VCaP (cell line): ENCODE results near the gene LRG1.

Experiments used
- H3K27ac ChIP-seq: fragments of 450-650 bp; 2 replicates; pipeline ENCODE4 v1.5.1; 2017
- CTCF ChIP-seq: fragments of 450-650 bp; conservative IDR thresholded peaks from 2 replicates; pipeline ENCODE4 v1.5.1; 2017; ENCODE audit warnings: mild to moderate bottlenecking, moderate library complexity

The LRG1 gene

GRCh38 chr19:4496304-4496703 is 43.5 kb downstream of the LRG1 start:
- H3K27ac ChIP-seq, result no peak overlapping the region
- TF ChIP-seq CTCF, result no peak

GRCh38 chr19:4495471-4495870 is 44.4 kb downstream of the LRG1 start:
- TF ChIP-seq CTCF, result no peak

GRCh38 chr19:4494691-4495064 is 45.2 kb downstream of the LRG1 start:
- H3K27ac ChIP-seq, result no peak overlapping the region
- TF ChIP-seq CTCF, result no peak

More at GRCh38 chr19:4495471-4495870, 44.4 kb downstream of the LRG1 start:
- H3K27ac ChIP-seq, result no peak overlapping the region

DNA sequence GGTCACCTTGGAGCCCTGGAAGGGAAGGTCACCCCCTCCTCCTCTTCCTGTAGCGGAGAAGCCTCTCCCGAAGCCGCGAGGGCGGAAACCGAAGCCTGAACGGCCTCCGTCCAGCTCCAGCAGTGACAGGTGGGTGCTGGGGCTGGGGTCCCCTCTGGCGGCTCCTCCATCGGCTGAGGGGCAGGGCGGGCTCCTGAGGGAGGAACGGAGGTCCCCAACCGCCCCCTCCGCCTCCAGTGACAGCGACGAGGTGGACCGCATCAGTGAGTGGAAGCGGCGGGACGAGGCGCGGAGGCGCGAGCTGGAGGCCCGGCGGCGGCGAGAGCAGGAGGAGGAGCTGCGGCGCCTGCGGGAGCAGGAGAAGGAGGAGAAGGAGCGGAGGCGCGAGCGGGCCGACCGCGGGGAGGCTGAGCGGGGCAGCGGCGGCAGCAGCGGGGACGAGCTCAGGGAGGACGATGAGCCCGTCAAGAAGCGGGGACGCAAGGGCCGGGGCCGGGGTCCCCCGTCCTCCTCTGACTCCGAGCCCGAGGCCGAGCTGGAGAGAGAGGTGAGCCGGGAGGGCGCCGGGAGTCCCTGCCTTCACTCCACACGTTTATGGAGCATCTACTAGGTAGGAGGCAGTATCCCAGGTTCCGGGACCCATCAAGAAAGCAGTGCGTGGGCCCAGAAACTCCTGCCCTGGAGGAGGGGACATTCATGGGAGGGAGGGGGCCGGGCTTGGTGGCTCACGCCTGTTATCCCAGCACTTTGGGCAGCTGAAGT is 45.7 kb downstream of the LRG1 start:
- H3K27ac ChIP-seq, result no peak overlapping the region
- no peak for TF ChIP-seq CTCF

DNA sequence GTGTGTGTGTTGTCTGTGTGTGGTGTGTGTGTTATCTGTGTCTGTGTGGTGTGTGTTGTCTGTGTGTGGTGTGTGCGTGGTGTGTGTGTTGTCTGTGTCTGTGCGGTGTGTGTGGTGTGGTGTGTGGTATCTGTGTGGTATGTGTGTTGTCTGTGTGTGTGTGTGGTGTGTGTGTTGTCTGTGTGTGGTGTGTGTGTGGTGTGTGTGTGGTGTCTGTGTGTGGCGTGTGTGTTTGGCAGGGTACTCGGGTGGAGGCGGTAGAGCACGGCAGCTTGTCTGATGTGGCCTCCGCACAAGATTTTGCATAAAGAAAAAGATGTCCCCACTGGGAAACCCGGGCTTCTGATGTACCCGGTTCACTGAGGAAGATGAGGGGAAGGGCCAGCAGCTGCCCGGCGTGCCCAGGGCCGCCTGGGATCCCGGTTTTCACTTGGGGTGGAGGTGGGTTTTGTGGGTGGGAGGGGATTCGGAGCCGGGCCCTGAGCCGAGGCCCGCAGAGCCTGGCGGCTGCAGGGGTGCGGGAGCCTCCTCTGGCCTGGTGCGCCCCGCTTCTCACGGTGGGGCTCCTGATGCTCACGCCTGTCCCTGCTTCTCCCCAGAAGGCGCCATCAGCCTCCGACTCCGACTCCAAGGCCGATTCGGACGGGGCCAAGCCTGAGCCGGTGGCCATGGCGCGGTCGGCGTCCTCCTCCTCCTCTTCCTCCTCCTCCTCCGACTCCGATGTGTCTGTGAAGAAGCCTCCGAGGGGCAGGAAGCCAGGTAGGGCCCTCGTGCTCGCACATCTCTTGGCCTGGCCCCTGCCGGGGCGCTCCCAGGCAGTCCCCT is 46.5 kb downstream of the LRG1 start:
- no peak for TF ChIP-seq CTCF
- H3K27ac ChIP-seq, result no peak overlapping the region

DNA sequence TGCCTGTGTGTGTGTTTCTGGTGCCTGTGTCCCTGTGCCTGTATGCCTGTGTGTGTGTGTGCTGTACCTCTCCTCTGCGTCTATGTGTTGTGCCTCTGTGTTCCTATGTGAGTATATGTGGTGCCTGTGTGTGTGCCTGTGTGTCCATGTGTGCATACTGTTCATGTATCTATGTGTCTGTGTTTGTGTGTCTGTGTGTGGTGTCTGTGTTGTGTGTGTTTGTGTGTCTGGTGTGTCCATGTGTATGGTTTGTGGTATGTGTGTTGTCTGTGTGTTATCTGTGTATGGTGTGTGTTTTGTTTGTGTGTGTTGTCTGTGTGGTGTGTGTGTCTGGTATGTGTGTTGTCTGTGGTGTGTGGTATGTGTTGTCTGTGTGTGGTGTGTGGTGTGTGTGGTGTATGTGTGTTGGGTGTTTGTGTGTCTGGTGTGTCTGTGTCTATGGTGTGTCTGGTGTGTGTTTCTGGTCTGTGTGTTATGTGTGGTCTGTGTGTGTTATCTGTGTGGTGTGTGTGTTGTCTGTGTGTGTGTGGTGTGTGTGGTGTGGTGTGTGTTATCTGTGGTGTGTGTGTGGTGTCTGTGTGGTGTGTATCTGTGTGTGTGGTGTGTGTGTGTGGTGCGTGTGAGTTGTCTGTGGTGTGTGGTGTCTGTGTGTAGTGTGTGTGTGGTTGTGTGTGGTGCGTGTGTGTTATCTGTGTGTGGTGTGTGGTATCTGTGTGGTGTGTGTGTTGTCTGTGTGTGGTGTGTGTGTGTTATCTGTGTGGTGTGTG is 47.3 kb downstream of the LRG1 start:
- no peak overlapping the region for H3K27ac ChIP-seq
- no peak for TF ChIP-seq CTCF

DNA sequence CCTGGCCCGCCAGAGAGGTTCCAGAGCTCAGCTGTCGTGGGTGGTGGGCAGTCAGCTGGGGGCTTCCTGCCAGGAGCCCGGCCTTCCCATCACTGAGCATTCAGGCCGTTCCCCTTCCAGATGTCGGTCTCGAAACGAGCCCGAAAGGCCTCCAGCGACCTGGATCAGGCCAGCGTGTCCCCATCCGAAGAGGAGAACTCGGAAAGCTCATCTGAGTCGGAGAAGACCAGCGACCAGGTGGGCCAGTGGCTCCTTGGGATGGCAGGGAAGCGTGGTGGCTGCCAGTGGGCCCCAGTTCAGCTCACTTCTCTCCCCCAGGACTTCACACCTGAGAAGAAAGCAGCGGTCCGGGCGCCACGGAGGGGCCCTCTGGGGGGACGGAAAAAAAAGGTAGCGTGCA is 48.4 kb downstream of the LRG1 start:
- TF ChIP-seq CTCF, result no peak
- no peak overlapping the region for H3K27ac ChIP-seq
